GM12864 (cell line): ENCODE data around the gene TSEN15.

Source experiments
- DNase-seq: peaks from one replicate; pipeline ENCODE4 v3.0.0-alpha.2; 2011; ENCODE audit warnings: low read depth
- H3K4me3 ChIP-seq: 2 replicates; pipeline ENCODE4 v1.5.1; 2011; ENCODE audit warnings: mild to moderate bottlenecking, low read depth, low read length, control low read depth
- CTCF ChIP-seq: IDR thresholded peaks from 2 replicates; pipeline ENCODE4 v1.5.1; 2011; ENCODE audit warnings: low read depth, mild to moderate bottlenecking, moderate library complexity, low read length, control low read depth, inconsistent platforms; ENCODE audit errors: missing control alignments

Gene TSEN15

GRCh38 chr1:184075055-184076029 is 23.8 kb downstream of the TSEN15 start:
- peak; percentile 48 for TF ChIP-seq CTCF

GRCh38 chr1:184078564-184079249 is 27.2 kb downstream of the TSEN15 start:
- no peak for DNase-seq
- H3K4me3 ChIP-seq: no peak overlapping the region
- no peak for TF ChIP-seq CTCF

More at GRCh38 chr1:184075055-184076029, 23.8 kb downstream of the TSEN15 start:
- no peak overlapping the region for H3K4me3 ChIP-seq
- no peak for DNase-seq

- no peak overlapping the region for H3K4me3 ChIP-seq
- no peak for DNase-seq
- TF ChIP-seq CTCF: no peak
Measured at GRCh38 chr1:184080309-184080708, 28.8 kb downstream of the TSEN15 start.

- no peak overlapping the region for H3K4me3 ChIP-seq
- no peak for DNase-seq
- no peak for TF ChIP-seq CTCF
Measured at GRCh38 chr1:184082541-184083415, 31.2 kb downstream of the TSEN15 start.

- no peak for TF ChIP-seq CTCF
Measured at GRCh38 chr1:184085667-184086066, 34.1 kb downstream of the TSEN15 start.

GRCh38 chr1:184088037-184088436 is 36.5 kb downstream of the TSEN15 start:
- DNase-seq: no peak
- H3K4me3 ChIP-seq: no peak overlapping the region
- TF ChIP-seq CTCF: no peak

More at GRCh38 chr1:184085667-184086066, 34.1 kb downstream of the TSEN15 start:
- no peak for DNase-seq
- H3K4me3 ChIP-seq: no peak overlapping the region
